ENCODE measurements around the gene FGFRL1. TPM values are rescaled to one million over a fixed set of nuclear protein-coding genes. Genes with fewer than 3 reads are reported as not detected.

FGFRL1 gene
- polyA plus RNA-seq, 1 experiment: 21.2 TPM

GRCh38 chr4:1014291-1015167, 3.1 kb downstream of the FGFRL1 start:
- Histone ChIP-seq H3K36me3 (ENCODE audit: control insufficient read depth, insufficient read depth, low read length) (no peaks in the 10 kb centered on the region; the same call in 1 of the 2 replicates), H3K27me3 (ENCODE audit: control insufficient read depth, insufficient read depth, low read length) (no peaks in the 10 kb centered on the region), H3K4me3 (ENCODE audit: low read depth, low read length) (no peak overlapping the region)
- no peak for DNase-seq (ENCODE audit: low read depth)
- CTCF ChIA-PET: no interaction called here
- POLR2A ChIA-PET: no interaction called here
- TF ChIP-seq, protein P1, sequence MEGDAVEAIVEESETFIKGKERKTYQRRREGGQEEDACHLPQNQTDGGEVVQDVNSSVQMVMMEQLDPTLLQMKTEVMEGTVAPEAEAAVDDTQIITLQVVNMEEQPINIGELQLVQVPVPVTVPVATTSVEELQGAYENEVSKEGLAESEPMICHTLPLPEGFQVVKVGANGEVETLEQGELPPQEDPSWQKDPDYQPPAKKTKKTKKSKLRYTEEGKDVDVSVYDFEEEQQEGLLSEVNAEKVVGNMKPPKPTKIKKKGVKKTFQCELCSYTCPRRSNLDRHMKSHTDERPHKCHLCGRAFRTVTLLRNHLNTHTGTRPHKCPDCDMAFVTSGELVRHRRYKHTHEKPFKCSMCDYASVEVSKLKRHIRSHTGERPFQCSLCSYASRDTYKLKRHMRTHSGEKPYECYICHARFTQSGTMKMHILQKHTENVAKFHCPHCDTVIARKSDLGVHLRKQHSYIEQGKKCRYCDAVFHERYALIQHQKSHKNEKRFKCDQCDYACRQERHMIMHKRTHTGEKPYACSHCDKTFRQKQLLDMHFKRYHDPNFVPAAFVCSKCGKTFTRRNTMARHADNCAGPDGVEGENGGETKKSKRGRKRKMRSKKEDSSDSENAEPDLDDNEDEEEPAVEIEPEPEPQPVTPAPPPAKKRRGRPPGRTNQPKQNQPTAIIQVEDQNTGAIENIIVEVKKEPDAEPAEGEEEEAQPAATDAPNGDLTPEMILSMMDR (IDR thresholded peaks at IDR 0.05; ENCODE audit: insufficient read depth, low read depth, low read length): no peak

GRCh38 chr4:1015179-1015578, 3.8 kb downstream of the FGFRL1 start:
- no peak overlapping the region for H3K4me3 ChIP-seq (ENCODE audit: low read depth, low read length)
- CTCF ChIA-PET: no interaction called here
- POLR2A ChIA-PET: no interaction called here
- TF ChIP-seq, protein P1 (IDR thresholded peaks at IDR 0.05; ENCODE audit: insufficient read depth, low read depth, low read length): peak; percentile 3; the same call in 1 of the 2 replicates
- no peak for DNase-seq (ENCODE audit: low read depth)
- no peaks in the 10 kb centered on the region; the same call in 1 of the 2 replicates for H3K36me3 ChIP-seq (ENCODE audit: control insufficient read depth, insufficient read depth, low read length)
- H3K27me3 ChIP-seq (ENCODE audit: control insufficient read depth, insufficient read depth, low read length): no peaks in the 10 kb centered on the region

GRCh38 chr4:1015746-1016145, 4.3 kb downstream of the FGFRL1 start:
- POLR2A ChIA-PET: no interaction called here
- CTCF ChIA-PET: no interaction called here
- TF ChIP-seq, protein P1 (IDR thresholded peaks at IDR 0.05; ENCODE audit: insufficient read depth, low read depth, low read length): no peak
- no peak overlapping the region for H3K4me3 ChIP-seq (ENCODE audit: low read depth, low read length)
- DNase-seq (ENCODE audit: low read depth): no peak
- no peaks in the 10 kb centered on the region; the same call in 1 of the 2 replicates for H3K36me3 ChIP-seq (ENCODE audit: control insufficient read depth, insufficient read depth, low read length)
- no peaks in the 10 kb centered on the region for H3K27me3 ChIP-seq (ENCODE audit: control insufficient read depth, insufficient read depth, low read length)

- ChIA-PET POLR2A (no interaction called here), CTCF (no interaction called here)
- Histone ChIP-seq H3K36me3 (ENCODE audit: control insufficient read depth, insufficient read depth, low read length) (no peaks in the 10 kb centered on the region; the same call in 1 of the 2 replicates), H3K27me3 (ENCODE audit: control insufficient read depth, insufficient read depth, low read length) (no peaks in the 10 kb centered on the region), H3K4me3 (ENCODE audit: low read depth, low read length) (no peak overlapping the region)
- DNase-seq (ENCODE audit: low read depth): no peak
- TF ChIP-seq, protein P1 (IDR thresholded peaks at IDR 0.05; ENCODE audit: insufficient read depth, low read depth, low read length): no peak
Measured at GRCh38 chr4:1017211-1017610, 5.8 kb downstream of the FGFRL1 start.

GRCh38 chr4:1017706-1018105, 6.3 kb downstream of the FGFRL1 start:
- POLR2A ChIA-PET: no interaction called here
- TF ChIP-seq, protein P1 (IDR thresholded peaks at IDR 0.05; ENCODE audit: insufficient read depth, low read depth, low read length): no peak
- H3K27me3 ChIP-seq (ENCODE audit: control insufficient read depth, insufficient read depth, low read length): no peaks in the 10 kb centered on the region
- no peak for DNase-seq (ENCODE audit: low read depth)
- H3K4me3 ChIP-seq (ENCODE audit: low read depth, low read length): no peak overlapping the region
- CTCF ChIA-PET: no interaction called here
- H3K36me3 ChIP-seq (ENCODE audit: control insufficient read depth, insufficient read depth, low read length): no peaks in the 10 kb centered on the region; the same call in 1 of the 2 replicates
